Measurements from ENCODE around the gene CD2. TPM values are rescaled to one million over a fixed set of nuclear protein-coding genes. Genes with fewer than 3 reads are reported as not detected.

Gene CD2
- total and polyA plus RNA-seq, 8 donors, result 0.20 to 12.4 (median 0.60) TPM

DNA sequence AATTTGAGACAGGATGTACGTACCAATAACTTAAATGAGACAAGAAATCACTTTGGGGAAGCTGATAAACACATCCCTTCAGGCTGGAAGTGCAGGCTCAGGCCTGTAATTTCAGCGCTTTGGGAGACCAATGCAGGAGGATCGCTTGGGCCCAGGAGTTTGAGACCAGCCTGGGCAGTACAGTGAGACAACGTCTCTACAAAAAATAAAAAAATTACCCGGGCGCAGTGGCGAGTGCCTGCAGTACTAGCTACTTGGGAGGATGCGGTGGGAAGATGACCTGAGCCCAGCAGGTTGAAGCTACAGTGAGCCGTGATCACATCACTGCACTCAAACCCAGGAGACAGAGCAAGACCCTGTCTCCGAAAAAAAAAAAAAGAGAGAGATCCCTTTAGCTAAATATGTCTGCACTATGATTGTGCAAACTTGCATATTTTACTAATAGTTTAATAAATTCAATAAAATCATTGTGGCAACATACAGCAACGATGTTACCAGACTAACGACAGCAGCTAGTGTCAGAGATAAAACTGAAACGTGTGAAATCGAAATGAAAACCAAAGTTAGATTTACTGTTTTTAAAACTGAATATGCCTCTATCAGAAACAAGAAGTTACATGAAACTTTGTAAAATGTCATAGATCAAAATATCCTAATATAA, 54.7 kb downstream of the CD2 start:
- no peak overlapping the region for H3K27ac ChIP-seq

GRCh38 chr1:116811321-116811720, 57.1 kb downstream of the CD2 start:
- H3K27ac ChIP-seq, result no peak overlapping the region
- intact Hi-C loops (cut with DNase I), result no loop called here
- ATAC-seq (no peak), DNase-seq (no peak)
- H3K36me3 ChIP-seq, result no peaks in the 10 kb centered on the region
- H3K27me3 ChIP-seq, result no peaks in the 10 kb centered on the region
- H3K4me1 ChIP-seq, result no peaks in the 10 kb centered on the region
- TF ChIP-seq, protein P1, sequence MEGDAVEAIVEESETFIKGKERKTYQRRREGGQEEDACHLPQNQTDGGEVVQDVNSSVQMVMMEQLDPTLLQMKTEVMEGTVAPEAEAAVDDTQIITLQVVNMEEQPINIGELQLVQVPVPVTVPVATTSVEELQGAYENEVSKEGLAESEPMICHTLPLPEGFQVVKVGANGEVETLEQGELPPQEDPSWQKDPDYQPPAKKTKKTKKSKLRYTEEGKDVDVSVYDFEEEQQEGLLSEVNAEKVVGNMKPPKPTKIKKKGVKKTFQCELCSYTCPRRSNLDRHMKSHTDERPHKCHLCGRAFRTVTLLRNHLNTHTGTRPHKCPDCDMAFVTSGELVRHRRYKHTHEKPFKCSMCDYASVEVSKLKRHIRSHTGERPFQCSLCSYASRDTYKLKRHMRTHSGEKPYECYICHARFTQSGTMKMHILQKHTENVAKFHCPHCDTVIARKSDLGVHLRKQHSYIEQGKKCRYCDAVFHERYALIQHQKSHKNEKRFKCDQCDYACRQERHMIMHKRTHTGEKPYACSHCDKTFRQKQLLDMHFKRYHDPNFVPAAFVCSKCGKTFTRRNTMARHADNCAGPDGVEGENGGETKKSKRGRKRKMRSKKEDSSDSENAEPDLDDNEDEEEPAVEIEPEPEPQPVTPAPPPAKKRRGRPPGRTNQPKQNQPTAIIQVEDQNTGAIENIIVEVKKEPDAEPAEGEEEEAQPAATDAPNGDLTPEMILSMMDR (IDR thresholded peaks at IDR 0.05), result no peak
- peaks cover 0 to 22% of the 10 kb centered on the region in 2 donors for H3K9me3 ChIP-seq
- H3K4me3 ChIP-seq, result no peak overlapping the region

More for the DNA sequence above, 54.7 kb downstream of the CD2 start:
- H3K27me3 ChIP-seq, result no peaks in the 10 kb centered on the region
- intact Hi-C loops (cut with DNase I), result no loop called here
- H3K4me3 ChIP-seq, result no peak overlapping the region
- DNase-seq (no peak), ATAC-seq (no peak)
- TF ChIP-seq, protein P1 (IDR thresholded peaks at IDR 0.05), result no peak
- H3K36me3 ChIP-seq, result no peaks in the 10 kb centered on the region
- peaks cover 0 to 22% of the 10 kb centered on the region in 2 donors for H3K9me3 ChIP-seq
- H3K4me1 ChIP-seq, result no peaks in the 10 kb centered on the region

- no peak overlapping the region for H3K27ac ChIP-seq
- no peak overlapping the region for H3K4me3 ChIP-seq
- intact Hi-C loops (cut with DNase I), result no loop called here
- ATAC-seq, result no peak
- H3K4me1 ChIP-seq, result no peaks in the 10 kb centered on the region
- TF ChIP-seq, protein P1 (IDR thresholded peaks at IDR 0.05), result no peak
- no peak for DNase-seq
- H3K36me3 ChIP-seq, result no peaks in the 10 kb centered on the region
- H3K27me3 ChIP-seq, result no peaks in the 10 kb centered on the region
- peaks cover 0 to 22% of the 10 kb centered on the region in 2 donors for H3K9me3 ChIP-seq
Measured at GRCh38 chr1:116814926-116815723, 60.9 kb downstream of the CD2 start.

GRCh38 chr1:116817582-116818064, 63.4 kb downstream of the CD2 start:
- H3K9me3 ChIP-seq, result peaks cover 0 to 11% of the 10 kb centered on the region in 2 donors
- TF ChIP-seq, protein P1 (IDR thresholded peaks at IDR 0.05), result peak; percentile 44 to 49
- H3K27me3 ChIP-seq, result no peaks in the 10 kb centered on the region
- H3K4me1 ChIP-seq, result no peaks in the 10 kb centered on the region
- ATAC-seq, result peak; percentile 81
- DNase-seq, result peak in 2 of 4 donors; percentile 30 to 50
- intact Hi-C loops (cut with DNase I), result no loop called here
- no peaks in the 10 kb centered on the region for H3K36me3 ChIP-seq
- H3K27ac ChIP-seq, result no peak overlapping the region
- H3K4me3 ChIP-seq, result no peak overlapping the region

Other genes with a start within 250 kb of the CD2 start
- 10 to 100 TPM; 19.5 to 39.5 TPM for gene CD58, start 183.4 kb upstream of the CD2 start, total RNA-seq
- 10 to 100 TPM; 10.1 to 14.0 (median 13.2) TPM for gene CD58, start 183.4 kb upstream of the CD2 start, polyA plus RNA-seq (ENCODE audit: insufficient read length in 6 of 6)
- 10 to 100 TPM; 12.6 to 21.6 TPM for gene IGSF3, start 86.7 kb upstream of the CD2 start, total RNA-seq
- 10 to 100 TPM; 31.6 to 52.4 (median 51.1) TPM for gene IGSF3, start 86.7 kb upstream of the CD2 start, polyA plus RNA-seq (ENCODE audit: insufficient read length in 6 of 6)
- gene PTGFRN, start 155.5 kb downstream of the CD2 start, total RNA-seq, result 10 to 100 TPM; 39.9 to 77.5 TPM
- 10 to 100 TPM; 38.1 to 73.1 (median 67.9) TPM for gene PTGFRN, start 155.5 kb downstream of the CD2 start, polyA plus RNA-seq (ENCODE audit: insufficient read length in 6 of 6)
- 1 to 10 TPM; 2.7 to 8.3 TPM for gene CD101, start 247.3 kb downstream of the CD2 start, total RNA-seq
- gene CD101, start 247.3 kb downstream of the CD2 start, polyA plus RNA-seq (ENCODE audit: insufficient read length in 6 of 6), result 1 to 10 TPM; 1.7 to 2.5 (median 2.4) TPM

All from left lung (tissue), 10 donors.